GM21447 (cell line): ENCODE data around the gene FARP1.

Source experiments
- ATAC-seq: cut with Tn5 transposase; IDR thresholded peaks from one replicate; pipeline ENCODE4 v1.9.1; 2021; ENCODE audit not compliant: unreplicated experiment

Gene FARP1

DNA sequence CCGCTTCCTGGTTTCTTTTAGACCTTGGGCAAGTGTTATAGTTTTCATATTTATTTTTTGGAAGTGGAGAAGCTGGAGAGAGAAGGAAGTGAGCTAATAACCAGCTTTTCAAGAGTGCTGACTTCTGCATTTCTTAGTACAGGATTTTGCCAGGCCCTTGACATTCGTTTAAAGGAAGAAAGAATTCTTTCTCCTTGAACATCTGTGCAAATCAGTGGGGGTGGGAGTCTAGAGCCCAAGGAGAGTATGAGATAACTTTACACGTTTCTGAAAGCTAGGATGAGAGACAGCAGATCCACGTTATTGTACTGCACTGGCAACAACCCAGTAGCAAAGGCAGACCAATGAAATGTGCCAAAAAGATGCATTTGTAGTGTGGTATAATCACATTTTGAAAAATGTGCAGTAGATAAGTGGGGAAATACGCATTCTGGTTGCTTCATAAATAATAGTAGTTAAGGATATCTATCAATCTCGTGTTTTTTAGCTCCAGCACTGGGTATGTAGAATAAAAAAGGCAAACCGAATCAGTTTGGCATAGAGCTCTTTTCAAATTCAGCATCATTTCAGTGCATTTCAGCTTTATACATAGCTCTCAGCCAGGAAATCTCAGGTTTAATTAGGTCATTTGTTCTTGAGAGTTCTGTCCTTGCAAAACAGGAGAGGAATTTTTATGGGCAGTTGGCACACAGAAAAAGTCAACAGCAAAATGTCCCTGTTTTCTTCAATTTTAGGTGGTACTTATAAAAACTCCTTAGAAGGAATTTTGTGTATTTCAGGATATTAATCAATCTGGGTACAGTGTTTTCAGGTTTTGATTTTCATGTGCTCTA lies 29.9 kb downstream of the FARP1 start:
- ATAC-seq = no peak

DNA sequence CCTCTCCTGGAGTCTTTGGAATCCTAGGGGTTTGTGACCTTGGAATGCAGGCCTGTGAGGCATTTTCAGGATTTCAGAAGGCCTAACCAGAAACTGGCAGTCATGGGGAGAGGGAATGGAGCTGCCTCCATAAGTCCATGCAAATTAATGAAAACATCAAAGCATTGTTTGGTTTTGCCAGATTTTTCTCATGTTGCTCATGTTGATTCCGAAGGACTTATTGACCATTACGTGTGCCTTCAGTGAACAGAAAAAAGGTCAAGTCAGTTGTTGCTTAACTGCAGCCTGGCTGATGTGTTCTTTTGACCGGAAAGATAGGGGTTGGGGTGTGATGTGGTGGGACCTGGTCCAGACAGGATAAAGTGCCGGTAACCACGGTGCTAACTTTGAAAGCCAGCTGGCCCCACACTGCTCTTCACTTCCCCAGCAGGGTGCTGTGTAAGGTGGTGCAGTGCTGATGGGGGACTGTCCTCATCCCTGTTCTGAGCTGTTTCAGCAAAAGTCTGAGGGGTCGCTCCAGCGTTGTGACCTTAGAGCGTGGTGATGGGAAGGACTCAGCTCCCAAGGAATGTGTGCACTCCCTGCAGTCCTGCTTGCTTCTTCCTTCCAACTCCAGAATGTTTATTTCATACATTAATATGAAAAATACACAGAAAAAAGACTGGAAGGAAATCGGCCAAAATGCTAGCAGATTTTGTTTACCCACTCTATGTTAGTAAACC lies 30.7 kb downstream of the FARP1 start:
- no peak for ATAC-seq

DNA sequence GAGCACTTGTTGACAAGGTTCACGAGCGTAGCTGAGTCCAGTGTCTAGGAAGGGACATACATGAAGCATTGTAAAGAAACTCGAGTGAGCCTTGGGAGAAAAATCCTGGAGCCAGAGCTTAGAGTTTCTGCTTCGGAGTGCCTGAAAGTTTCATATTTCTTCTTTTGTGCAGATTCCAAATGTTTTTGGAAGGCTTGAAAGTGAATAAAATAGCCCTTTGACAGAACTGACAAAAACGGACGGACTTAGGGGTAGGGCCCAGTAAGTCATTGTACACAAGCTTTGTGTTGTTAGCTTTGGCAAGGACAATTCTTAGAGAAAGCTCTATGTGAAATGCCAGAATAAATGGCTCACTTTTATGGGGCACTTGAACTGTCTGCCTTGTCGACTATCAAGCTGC lies 31.4 kb downstream of the FARP1 start:
- ATAC-seq = no peak

GRCh38 chr13:98175043-98175442 lies 32.1 kb downstream of the FARP1 start:
- no peak for ATAC-seq

- ATAC-seq = no peak
Measured at GRCh38 chr13:98175823-98176222, 32.9 kb downstream of the FARP1 start.

DNA sequence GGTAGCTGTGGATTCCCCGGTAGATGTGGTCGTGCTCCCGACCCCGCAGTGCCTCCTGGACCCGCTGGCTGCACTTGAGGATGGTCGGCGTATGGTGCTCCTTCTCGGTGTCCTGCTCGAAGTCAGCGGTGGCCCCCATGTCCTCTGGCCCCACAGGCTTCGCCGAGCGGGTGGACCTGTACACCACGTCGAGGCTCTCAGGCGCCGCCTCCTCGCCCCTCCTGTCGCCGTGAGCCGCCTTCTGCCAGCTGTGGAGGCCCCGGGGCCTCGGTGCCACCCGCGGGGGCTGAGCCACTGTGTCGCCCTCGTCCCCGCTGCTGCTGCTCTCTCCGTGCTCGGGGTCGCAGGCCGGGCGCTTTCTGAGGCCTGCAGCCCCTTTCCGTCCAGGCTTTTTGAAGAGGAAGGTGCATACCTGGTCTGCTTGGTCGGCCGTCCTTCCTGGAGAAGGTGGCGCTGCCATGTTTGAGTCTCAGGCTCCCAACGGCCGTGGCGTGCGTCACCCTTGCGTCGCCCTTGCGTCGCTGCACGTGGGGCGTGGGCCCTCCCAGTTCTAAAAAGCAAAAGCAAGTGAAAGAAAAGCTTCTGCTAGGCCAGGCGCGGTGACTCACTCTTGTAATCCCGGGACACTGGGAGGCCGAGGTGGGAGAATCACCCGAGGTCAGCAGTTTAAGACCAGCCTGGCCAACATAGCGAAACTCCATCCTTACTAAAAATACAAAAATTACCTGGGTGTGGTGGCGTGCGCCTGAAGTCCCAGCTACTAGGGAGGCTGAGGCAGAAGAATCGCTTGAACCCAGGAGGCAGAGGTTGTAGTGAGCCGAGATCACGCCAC lies 34.1 kb downstream of the FARP1 start, which contains the start of gene RNF113B:
Gene RNF113B, minus strand, starts transcription at position 493 of the 832 bp plus-strand sequence. Its CDS starts 33 bp downstream, at position 460.
- no peak for ATAC-seq

- no peak for ATAC-seq
Measured at GRCh38 chr13:98180092-98180491, 37.2 kb downstream of the FARP1 start.

DNA sequence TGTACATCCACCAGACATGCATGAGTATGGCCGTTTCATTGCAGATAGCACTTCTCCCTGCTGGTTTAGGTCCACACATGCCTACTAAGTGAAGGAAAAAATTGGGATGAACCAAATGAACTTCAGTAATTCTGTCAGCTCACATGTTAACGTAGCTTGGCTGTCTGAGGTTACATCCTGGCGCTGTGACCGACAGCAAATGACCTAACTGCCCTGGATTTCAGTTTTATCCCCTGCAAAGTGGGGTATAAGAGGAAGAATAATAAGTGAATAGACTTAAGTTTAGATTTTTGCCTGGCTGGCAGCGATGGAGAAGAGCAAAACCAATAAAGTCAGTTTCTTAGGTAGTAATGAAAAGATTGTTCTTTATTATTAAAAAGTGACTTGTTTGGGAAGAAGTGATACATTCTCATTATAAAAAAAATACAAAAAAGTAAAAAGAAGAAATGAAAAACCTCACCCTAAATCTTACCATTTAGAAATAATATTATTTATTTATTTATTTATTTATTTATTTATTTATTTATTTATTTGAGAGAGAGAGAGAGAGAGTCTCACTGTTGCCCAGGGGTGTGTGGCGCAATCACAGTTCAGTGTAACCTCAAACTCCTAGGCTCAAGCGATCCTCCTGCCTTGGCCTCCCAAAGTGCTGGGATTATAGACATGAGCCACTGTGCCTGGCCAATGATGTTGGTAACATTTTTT lies 38.4 kb downstream of the FARP1 start:
- no peak for ATAC-seq

- ATAC-seq = no peak
Measured at GRCh38 chr13:98182153-98182552, 39.3 kb downstream of the FARP1 start.

DNA sequence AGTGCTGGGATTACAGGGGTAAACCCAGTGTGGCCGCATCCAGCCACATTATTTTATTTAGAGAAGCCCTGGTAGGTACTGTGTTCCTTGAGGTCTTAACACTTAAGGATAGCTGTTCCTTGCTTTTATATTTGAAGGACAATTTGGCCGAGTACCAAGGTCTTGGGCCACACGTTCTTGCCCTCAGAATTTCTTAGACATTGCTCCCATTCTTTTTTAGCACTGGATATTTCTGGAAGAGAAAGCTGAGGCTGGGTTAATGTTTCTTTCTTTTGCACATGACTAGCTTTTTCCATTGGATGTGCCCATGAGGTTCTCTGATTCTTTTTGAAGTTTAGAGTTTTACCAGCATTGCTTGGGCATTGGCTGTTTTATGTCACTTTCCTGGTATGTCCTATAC lies 39.7 kb downstream of the FARP1 start:
- no peak for ATAC-seq

DNA sequence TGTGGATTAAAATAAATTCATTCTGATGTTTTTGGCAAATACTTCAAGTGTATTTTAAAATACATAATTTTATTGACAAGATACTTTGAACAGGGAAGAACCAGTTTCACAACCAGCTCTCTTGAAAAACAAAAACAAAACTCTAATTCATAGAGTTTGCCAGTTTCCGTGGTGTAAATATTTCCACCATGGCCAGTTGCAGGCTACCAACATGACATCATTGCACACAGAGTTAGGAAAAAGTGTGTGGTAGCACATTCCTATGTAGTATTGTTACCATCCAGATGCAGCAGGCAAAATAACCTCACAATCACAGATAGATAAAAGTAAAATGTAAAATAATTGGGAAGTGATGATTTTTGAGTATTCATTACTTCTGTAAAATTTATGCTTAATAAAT lies 41.9 kb downstream of the FARP1 start:
- no peak for ATAC-seq

- ATAC-seq = no peak
Measured at GRCh38 chr13:98187155-98187964, 44.5 kb downstream of the FARP1 start.

DNA sequence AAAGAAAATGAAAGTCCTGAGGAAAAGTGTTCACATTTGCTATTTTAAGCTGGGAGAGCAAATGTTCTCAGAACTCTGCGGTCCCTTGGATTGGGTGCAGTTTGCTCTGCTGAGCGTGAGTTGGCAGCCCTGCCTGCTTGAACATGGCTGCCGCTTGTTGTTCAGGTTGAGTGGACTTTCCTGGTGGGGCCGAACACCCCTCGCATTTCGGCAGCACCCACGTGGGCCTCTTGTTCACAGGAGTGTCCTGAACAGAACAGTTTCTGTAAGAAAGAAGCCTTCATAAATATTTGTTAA lies 45.0 kb downstream of the FARP1 start:
- ATAC-seq = no peak

DNA sequence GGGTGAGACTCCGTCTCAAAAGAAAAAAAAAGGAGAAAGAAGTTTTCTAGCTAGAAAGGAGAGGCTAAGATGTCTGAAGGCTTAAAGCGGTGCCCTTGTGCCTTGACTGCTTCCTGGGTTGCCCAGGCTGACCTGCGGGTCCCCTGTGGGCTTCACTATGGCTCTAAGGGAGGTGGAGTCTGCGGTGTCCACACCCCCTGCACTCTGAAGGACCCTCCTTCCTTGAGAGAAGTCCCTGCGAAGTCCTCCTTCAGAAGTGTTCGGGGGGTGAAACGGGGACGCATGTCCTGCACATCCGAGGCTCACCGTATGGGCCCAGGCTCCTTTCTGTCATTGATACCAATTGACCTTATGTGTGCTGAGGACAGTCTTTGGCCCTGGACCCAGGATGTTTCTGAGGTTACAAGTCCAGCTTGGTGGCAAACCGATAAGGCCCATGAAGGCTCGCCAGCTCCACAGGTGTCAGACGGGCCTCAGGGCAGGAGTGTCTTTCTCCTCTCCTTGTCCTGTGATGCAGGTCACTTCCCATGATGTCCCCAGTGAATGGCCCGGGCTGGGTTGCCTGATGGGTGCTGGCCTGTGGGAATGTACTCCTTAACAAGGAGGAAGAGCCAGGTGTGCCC lies 45.8 kb downstream of the FARP1 start:
- no peak for ATAC-seq

- no peak for ATAC-seq
Measured at GRCh38 chr13:98189841-98190505, 47.1 kb downstream of the FARP1 start.

DNA sequence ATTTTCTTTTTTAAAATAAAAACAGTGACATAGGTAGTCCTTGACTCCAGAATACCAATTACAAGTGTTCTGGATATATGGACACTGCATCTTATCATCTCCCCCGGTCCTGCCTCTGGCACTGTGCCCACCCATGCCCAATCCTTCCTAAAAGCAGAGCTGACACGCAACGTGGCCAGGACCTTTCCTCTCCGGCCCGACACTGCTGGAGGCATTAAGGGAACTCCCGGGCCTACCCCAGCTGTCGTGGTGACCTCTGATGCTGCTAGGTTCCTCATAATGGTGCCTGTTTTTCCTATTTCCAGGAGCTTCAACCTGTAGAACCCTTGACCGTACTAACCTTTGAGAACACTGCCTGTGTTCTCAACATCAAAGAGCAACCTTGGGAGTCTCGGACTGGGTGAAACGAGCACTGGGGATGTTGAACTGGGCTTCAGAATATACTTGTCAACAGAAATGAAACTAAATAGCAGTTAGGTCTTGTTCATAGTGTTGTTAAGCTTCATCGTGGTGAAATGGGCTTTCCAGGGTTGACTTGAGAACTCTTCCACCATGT lies 48.1 kb downstream of the FARP1 start:
- ATAC-seq = no peak

GRCh38 chr13:98192008-98192407 lies 49.1 kb downstream of the FARP1 start:
- no peak for ATAC-seq

GRCh38 chr13:98195054-98195791 lies 52.3 kb downstream of the FARP1 start:
- ATAC-seq = no peak
